ENCODE data around the gene ANKS1B.

ANKS1B gene

DNA sequence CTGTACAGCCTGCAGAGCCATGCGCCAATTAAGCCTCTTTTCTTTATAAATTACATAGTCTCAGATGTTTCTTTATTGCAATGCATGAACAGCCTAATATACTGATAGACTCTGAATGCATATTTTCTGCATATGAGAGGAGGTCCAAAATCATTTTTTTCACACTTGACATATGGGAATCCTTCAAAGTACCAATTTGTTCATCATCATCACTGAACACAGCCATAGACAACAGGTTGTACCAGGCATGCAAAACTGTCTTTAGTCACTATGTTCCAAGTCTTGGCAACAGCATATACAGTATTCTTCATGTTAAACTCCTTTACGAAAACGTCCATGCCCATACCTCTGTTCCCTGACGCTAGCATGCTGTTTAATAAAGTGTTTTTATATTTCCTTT, 807.9 kb downstream of the ANKS1B start:
- no peak for DNase-seq (ENCODE audit: low spot score)

DNA sequence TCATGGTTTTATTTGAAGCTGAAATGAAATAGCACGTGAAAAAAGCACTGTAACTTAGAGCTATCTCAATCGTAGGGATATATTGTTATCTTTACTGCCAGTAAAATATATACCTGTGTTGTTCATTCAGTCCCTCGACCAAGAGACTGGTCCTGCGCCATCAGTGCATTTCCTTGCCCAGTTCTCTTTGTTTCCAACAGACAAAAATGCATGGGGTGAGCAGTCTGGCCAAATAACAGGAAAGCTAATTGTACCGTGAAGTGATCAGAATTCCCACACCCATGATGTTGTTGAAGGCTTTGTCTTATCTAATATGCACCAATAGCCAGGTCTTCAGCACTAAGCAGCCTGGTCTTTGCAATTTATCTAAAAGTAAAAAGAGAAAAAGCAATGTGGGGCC, 814.3 kb downstream of the ANKS1B start:
- no peak for DNase-seq (ENCODE audit: low spot score)

DNA sequence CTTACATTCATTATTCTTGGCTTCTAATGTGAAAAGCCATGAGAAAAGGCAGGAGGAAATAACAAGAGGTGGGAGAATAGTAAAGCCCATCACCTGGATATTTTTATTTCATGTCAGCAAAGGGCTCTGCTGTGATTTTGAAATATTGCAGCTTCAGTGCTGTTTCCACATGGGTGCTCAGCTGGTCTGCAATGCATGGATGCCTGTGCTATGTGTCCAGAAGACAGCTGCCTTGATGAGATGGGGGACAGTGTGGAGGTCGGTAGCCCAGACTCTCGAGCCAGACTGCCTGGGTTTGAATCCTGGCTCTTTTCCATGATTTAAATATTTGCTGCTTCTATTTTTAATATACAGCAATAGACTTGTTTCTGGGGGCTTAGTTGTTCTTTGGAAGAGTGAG, 814.7 kb downstream of the ANKS1B start:
- no peak for DNase-seq (ENCODE audit: low spot score)

DNA sequence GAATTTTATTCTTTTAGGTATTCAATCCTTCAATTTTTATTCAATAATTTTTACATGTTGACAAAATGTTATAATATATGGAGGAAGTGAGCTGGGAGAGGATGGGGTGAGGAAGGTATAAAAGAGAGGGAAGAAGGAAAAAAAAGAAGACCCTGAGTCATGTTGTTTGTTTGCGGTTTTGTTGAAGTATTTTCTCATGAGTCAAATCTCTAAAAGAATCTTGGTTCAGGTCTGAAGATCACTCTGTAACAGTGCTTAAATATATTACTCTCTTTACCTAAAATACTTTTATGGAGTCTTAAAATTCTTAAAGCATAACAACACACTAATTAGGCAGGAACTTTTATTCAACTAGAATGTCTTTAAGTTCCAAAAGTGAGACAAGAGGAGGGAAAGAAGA, 826.8 kb downstream of the ANKS1B start:
- DNase-seq (ENCODE audit: low spot score) = no peak

DNA sequence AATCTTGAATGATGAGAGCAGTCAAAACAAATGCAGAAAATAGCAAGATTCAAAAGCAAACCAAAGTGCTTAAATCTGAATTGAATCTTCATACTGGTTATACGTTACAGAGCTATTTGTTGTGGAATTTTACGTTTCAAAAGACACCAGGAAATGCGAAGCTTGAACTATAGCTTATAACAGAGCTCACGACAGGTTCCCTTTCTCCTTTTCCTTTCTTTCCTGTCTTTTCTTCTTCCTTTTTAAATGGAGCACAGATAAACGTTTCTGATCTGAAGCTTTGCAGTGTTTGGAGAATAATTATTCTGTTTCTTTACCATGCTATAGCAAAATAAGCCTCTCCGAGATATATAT, 829.8 kb downstream of the ANKS1B start:
- DNase-seq (ENCODE audit: low spot score) = no peak

DNA sequence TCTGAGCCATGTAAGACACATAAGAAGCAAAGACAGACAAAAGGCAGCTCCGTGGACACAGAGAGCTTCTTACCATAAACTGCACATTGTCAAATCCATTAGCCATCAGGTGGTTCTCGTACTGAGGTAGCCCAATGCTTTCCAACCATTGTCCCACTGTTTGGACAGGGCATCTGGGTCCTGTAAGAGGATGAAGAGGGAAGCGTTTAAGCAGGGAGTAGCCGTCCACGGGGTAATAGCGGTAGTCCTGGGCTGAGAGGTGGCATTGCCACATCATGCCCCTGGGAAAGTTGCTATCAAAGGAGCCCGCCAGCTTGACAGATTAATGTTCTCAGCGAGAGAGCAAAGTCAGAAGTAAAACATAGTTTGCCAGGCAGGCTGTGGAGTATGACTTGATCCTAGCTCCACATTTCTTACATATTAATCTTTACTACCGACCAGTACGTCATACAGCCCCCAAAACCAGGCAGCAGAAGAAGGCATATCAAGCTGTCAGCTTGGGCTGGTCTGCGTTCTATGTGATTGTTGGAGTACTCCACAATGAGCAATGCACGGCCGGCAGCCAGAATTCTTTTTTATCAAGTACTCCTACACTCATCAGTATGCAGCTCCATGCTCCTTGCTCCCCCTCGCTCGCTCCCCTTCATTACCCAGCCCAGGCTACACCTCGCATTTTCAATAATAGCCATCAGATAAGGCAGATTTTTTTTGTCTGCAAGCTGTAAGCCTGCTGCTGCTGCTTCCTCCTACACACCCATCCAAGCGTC, 830.3 kb downstream of the ANKS1B start:
- no peak for DNase-seq (ENCODE audit: low spot score)

DNA sequence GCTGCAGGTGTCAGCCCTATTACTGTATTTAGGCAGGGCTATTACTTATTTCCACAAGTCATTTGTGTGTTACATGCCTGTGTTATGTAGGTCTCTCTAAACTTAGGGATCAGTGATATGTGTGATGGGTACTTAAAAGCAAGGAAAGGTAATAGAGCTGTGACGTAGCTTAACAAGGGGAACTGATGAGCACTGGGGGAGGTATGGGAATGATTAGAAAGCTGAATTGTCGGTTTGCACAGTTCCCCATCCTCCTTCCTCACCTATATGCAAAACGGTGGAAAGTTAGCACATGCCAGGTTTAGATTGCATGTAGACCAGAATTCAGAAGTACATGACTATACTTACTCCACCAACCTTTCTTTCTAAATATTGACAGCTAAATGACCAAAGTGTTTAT, 831.4 kb downstream of the ANKS1B start:
- DNase-seq (ENCODE audit: low spot score) = no peak

DNA sequence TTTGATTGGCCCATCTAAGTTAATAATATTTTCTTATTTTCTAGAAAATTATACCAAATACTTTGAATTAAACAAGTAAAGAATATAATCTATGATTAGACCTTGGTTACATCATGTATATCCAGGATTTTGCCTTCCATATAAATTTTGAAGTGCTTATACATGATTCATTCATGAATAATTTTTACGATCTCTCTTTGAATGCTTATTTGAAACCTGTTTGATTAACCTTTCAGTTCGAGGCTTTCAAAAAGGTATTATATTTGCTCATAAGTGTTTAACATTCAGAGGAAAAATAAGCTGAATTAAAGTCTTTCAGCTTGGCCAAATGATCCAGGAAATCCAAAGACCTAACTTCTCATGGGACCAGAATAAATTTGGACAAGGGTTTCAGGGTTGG, 832.4 kb downstream of the ANKS1B start:
- no peak for DNase-seq (ENCODE audit: low spot score)

DNA sequence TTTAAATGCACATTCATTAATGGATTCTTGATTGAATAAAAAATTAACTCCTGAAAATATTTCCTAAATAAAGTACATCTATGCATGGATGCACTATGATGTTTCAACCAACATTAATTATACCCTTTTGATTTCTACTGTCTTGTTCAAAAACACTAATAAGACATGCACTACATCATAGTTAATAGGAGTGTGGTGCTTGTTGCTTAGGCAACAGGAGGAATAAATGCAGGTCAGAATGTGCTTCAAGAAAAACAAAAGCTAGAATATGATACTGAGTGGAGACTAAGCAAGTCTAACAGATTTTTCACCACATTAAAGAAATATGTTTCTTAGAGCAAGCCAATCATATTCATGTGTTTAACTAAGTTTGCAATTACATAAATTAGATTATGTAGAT, 833.0 kb downstream of the ANKS1B start:
- no peak for DNase-seq (ENCODE audit: low spot score)

DNA sequence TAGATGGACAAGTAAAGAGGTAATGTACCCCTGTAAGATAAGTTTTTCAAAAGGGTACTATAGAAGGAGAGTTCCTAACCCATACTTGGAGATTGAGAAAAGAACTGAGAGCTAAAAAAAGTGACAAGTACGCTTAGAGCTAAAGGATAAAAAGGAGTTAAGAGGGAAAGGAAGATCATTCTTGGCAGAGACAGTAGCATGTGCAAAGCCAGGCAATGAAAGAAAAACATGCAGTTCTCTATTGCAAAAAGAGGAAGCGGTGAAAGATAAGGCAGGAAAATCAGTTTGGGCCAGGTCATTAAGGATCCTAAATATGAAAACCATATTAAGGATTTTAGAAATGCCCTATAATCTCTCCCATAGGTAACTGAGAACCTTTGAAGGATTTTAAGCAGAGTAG, 837.6 kb downstream of the ANKS1B start:
- DNase-seq (ENCODE audit: low spot score) = no peak

DNA sequence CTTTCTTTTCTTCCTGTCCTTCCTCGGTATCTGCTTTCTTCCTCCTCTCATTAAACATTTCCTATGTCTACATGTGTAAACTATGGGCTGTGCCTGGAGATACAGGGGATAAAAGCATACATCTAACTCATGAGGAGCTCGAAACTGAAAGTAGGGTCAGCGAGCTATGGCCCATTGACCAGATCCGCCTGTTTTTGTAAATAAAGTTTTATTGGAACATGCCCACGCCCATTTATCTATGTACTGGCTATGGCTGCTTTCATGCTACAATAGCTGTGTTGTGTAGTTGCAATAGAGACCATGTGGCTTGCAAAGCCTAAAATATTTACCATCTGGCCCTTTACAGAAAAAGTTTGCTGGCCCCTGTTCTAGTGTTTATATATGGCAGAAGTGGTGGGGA, 838.0 kb downstream of the ANKS1B start:
- no peak for DNase-seq (ENCODE audit: low spot score)

DNA sequence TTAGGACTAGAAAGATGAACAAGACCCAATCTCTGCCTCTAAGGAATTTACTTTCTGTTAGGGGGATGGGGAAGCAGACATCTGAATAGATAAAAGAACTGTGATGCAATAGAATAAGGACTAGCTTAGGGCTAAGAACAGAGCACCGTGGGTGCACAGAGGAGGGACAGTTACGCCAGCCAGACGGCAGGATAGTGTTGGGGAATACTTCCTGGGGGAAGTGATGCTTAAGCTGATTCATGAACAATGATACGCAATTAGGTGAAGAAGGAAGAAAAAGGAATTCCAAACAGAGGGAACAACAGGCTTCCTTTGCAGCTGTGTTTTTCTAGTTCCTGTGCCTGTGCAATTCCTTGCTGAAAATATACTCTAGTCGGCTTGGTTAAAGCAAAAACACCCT, 838.6 kb downstream of the ANKS1B start:
- DNase-seq (ENCODE audit: low spot score) = no peak

DNA sequence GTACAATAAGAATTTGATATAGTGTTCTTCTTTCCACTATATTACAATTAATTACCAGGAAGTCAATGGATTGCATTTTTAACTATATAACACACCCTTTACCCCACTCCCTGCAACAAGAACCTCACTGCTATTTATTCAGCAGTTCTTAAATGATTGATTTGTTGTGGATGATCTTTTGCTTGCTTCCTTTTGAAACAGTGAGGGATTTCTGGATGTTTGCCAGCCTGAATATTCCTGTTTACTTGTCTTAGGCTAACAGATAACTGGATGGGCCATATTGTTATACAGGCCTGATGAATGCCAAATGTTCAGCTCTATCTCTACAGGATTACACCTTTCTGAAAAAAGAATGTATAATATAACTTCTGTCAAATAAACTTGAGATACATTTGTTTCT, 842.1 kb downstream of the ANKS1B start:
- no peak for DNase-seq (ENCODE audit: low spot score)

DNA sequence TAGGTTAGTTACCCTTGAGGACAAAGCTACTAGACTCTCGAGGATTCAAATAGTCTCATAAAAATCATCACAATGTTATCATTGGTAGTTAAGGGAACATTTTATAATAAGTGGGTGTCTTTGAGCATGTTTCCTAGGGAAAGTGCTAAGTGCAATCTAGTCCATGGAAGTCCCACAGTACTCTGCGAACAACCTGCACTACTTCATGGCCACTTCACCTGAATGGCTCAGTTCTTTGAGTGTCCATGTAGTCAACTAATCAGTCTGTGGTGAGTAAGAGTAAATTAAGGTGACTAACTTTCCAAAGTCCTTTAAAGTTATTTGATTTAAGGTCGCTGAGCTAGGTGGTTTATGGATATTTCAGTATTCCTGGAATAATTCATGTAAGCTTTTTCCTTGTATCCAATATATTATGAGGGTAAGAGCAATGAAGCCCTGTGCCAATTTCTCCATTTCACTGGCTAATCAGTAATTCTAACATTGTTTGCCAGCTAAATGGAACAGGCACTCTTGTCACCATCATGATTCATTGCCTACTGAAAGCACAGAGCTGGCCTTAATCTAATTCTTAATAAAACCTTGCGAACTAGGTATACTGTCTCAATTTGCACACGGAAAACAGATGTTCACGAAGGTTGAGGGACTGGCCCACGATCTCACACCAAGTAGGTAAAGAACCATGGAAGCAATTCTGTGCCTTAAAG, 844.6 kb downstream of the ANKS1B start:
- DNase-seq (ENCODE audit: low spot score) = no peak

DNA sequence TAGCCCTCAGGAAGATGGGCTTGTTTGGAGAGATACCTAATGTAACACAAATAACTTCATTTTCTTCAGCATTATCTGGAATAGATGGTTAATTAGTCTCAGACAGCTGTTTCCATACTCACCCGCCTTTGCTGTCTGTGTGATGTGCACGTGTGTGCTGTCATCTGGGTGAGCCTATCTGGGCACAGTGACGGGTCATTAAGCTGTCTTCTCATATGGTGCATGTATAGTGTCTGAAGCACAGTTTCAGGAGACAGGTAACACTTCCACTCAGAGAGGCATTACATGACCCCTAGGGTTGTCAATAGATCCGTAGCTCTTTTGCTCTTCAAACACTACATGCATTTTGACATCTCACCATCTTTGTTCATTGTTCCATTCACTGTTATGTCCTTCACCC, 846.3 kb downstream of the ANKS1B start:
- DNase-seq (ENCODE audit: low spot score) = no peak

DNA sequence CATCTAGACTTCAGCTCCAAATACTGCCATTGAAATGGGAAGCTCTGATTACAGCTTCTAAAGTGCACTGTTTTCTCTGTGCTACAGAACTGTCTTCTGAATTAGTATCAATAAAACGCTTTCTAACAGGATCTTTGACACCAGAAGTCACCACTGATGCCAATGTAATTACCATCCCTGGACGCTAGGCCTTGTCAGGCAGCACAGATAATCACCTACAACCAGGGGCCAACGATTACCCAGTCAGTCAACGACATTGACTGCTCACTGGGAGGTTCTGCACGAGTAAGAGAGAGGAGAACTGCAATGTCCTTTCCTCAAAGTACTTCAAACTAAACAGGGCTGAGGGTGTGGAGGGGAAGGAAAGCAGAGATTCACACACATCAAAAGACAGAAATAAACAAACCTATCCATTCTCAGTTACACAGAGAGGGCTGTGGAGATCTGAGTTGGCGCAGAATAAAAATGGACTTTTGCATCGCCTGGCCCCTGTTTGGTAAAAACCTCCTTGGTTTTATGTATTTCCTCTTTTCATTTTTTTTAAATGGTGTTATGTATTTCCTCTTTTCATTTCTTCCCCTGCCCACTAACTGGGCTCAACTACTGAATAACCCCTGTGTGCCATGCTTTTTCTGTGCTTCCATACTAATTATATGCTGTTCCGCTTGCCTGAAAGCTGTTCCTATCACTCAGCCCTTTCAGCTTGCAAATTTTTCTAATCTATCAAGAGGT, 847.4 kb downstream of the ANKS1B start:
- no peak for DNase-seq (ENCODE audit: low spot score)

DNA sequence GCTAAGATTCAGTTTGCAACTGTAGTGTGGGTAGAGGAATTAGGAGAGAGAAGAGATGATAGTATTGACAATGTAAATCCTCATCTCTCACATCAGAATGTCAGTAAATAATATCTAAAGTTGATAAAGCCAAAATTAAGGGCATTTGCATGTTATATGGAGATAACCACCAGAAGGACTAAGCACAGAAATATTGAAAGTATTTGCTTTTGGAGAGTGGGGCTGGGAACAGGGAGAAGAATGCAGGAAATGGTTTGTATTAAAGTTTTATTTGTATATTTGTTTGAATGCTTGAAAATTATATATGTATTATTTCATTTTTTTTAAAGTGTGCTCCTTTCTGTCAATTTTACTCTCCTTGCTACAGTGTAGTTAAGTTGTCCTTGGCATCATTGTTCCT, 848.2 kb downstream of the ANKS1B start:
- DNase-seq (ENCODE audit: low spot score) = no peak

DNA sequence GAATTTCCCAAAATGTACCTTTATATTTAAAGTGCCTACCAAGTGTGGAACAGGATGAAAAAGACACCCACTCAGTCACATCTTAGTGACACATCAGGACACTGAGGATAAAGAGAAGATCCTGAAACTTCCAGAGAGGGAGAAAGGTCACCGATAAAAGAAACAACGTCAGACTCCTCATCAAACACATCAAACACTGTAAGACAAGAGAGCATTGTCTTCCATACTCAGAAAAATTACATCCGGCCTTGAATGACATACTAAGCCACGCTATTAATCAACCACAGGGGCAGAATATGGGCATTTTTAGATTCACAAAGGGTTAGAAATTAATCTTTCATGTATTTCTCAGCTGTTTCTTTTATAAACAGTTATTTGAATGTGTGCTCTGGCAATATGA, 849.4 kb downstream of the ANKS1B start:
- DNase-seq (ENCODE audit: low spot score) = no peak

DNA sequence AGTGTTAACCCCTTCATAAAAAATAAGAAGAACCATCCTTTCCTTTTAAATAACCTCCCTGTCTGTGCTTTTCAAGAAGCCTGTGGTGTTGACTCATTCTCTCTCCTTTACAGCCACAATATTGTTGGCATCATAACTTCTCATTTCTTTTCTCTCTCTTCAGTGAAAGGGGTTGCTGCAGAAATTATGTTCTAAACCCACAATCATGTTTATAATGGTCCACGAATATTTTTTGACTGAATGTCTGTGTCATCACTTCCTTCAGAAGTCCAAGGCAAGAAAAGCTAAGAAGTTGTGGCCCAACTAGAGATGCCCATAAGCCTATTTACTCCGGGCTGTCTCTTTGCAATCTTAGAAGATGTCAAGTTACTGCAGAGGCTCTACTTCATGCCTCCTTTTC, 851.3 kb downstream of the ANKS1B start:
- no peak for DNase-seq (ENCODE audit: low spot score)

DNA sequence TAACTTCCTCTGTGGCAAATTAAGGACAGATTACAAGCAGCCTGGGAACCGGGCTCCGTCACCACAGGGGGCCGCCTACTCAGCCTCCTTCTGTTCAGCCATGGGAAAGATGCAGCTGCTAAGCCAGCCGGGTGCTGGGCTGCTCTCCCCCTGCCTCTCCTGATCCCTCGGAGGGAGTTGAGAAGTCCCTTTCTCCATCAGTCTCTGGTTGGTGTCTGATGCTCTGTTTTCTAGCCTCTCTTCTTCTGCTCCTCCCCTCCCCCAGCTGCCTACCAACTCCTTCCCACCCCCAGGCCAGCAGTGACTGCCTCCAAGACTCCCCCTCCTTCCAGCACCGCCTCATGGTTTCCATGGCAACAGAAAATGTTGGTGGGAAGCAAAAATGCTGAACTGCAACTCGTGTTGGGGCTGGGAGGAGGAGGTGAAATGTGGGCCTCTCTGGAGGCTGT, 853.0 kb downstream of the ANKS1B start:
- no peak for DNase-seq (ENCODE audit: low spot score)

DNA sequence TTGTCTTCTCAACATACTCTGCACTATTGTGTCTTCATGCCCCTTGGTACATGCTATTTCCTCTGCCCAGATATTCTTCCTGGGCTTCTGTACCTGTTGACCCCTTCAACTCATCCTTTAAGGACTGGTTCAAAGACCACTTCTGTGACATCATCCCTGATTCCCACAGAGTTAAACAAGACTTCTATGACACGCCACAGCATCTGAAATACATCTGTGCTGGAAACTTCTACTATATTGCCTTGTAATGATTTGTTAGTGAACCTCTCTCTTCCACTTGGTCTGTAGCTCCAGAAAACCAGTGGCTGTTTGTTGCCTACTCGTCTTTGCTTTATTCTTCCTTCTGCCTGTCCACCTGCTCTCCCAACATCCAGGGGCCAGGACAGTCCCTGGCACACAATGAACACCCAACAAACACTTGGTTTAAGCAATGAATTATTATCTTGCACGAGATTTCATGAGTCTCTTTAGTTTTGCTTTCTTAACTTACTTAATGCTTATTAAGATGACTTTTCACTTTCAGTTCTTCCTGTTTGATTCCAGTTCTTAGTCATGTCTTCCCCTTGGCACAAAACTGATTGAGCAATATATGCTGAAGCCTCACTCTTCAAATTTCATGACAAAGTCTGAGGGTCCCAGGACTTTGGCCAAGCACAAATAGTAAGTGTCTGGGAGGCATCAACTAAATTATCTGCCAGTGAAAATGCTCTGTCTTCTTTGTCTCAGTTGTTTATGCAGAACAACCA, 853.8 kb downstream of the ANKS1B start:
- DNase-seq (ENCODE audit: low spot score) = no peak

DNA sequence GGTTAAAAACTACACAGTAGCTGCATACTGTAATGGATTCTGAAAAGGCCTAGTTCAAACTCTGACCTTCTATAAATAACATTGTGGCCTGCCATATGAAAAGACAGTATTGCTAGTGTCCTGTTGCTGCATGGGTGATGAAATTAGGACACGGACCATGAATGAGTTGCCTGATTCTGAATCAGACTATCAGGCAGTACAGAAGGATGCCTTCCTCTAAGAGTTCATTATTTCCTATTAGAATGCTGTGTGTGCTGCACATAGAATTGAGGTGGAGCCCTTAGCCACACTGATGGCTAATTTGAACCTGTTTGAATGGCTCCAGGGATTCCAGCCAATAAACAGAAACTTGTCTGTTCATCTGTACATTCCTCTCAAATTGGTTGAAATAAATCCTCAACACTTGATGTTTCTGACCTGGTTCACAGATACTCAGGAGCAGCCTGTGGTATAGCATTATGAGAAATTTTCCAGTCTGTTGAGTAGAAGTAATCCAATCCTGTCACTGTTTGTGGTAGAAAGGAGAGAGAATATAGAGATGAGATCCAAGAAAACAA, 856.4 kb downstream of the ANKS1B start:
- DNase-seq (ENCODE audit: low spot score) = no peak

Data from hepatic stellate cell (primary cell).